HG02852 (cell line): Measurements from ENCODE around the gene BRINP3.
"Not testable (repeated sequence)": the region's sequence is repeated elsewhere in the genome, so short reads cannot be mapped to it uniquely, and the experiment has no call there.

Source experiments
- ATAC-seq: cut with Tn5 transposase; IDR thresholded peaks from one replicate; pipeline ENCODE4 v1.9.1; 2021; ENCODE audit warnings: mild to moderate bottlenecking, moderate library complexity; ENCODE audit not compliant: unreplicated experiment

Gene BRINP3

GRCh38 chr1:190126728-190127127 lies 350.9 kb downstream of the BRINP3 start:
- no peak for ATAC-seq

DNA sequence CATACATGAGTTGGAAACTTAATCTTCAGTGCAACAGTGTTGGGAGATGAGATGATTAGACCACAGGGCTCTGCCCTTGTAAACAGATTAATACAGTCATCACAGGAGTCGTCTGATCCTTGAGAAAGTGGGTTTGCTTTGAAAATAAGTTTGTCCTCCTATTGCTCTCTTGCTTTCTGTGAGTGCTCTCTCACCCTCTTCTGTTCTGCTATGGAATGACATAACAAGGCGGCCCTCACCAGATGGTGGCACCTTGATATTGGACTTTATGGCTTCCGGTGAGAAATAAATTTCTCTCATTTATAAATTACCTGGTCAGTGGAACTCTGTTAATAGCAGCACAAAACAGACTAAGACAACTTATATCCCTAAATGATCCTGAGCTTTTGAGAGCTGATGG lies 353.6 kb downstream of the BRINP3 start:
- ATAC-seq, result no peak

DNA sequence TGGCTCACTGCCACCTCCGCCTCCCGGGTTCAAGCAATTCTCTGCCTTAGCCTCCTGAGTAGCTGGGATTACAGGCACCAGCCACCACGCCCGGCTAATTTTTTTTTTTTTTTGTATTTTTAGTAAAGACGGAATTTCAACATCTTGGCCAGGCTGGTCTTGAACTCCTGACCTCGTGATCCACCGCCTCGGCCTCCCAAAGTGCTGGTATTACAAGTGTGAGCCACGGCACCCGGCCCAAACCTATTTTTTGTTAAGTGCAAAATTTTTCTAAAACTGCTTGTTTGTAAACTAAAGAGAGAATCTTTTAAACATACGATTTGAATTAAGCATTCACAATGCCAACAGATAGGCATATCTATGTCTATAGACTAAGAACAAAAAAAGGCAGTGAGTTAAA lies 357.1 kb downstream of the BRINP3 start:
- not testable (repeated sequence) for ATAC-seq

DNA sequence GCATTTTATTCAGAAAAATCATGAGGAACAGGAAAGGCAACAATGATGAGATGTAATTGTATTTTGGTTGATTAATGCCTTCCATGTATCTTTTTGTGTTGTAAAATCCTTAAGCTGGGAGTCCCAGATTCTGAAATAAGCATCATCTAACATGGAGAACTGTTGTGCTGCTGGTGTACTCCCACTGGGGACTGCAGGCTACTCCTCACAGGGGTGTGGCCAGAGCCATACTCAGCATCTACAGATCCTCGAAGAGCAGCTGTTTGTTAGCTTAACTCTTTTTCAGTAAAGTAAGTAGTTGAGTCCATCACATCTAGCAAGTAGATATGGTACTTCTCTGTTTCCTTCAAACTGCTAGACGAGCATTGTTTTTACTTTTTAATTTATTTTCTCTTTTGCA lies 358.0 kb downstream of the BRINP3 start:
- ATAC-seq, result no peak

DNA sequence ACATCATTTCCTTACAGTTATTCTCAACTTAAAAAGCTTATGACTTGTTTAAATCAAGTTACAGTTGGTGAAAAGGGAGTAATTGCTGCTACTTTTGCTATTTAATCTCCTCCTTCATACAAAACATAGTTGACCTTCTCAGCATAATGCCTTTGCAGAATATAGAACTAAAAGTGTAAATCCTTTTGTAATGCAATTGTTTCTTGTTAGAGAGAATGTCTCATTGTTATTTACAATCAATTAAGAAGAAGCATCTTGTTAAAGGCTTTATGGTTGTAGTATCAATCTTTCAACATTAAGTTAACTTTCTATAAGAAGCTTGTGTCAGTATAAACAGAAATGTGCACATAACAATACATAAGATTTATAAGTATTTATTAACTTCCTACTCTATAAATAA lies 360.7 kb downstream of the BRINP3 start:
- ATAC-seq, result no peak

DNA sequence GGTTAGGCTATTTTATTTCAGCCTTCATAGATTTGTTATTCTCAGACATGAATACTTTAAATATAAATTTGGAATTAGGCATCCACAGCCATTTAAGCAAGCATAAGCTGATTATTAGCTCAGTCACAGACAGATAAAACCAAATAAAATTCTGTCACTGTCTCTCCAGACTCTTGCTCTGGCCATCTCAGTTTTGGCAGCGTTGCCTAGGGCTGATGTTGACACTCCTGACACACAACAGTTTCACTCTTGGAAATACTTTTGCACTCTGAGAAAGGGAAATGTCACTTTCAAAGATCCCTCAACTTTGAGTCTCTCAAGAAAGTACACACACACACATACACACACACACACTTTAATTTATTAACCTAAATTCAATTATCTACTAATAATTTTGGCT lies 372.7 kb downstream of the BRINP3 start:
- no peak for ATAC-seq

DNA sequence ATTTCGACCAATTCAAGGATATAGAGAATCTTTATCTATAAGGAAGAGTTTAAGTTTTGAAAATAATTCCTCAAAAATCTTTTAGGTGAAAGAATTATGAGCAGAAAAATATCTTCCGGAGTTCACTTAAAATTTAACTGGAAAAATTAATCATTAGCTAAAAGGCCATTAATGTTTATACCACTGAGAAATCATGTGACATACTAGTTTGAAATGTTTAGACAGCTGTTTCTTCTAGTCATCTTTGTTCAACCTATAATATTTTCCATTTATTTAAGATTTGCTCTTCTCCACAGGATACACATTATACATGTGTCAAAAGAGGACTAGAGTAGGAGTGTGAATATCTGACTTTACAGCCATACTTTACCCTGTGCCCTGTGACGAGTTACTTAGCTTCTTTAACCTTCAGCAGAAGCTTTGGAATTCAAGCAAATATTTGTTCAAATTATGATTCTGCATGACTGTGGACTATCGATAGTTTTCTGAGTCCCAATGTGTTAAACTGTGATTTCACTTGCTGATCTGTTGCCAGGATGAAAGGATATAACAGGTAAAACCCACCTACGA lies 374.8 kb downstream of the BRINP3 start:
- no peak for ATAC-seq

GRCh38 chr1:190101756-190102155 lies 375.9 kb downstream of the BRINP3 start:
- ATAC-seq, result no peak

- ATAC-seq, result no peak
Measured at GRCh38 chr1:190098756-190099155, 378.9 kb downstream of the BRINP3 start.

- no peak for ATAC-seq
Measured at GRCh38 chr1:190098107-190098506, 379.6 kb downstream of the BRINP3 start.

DNA sequence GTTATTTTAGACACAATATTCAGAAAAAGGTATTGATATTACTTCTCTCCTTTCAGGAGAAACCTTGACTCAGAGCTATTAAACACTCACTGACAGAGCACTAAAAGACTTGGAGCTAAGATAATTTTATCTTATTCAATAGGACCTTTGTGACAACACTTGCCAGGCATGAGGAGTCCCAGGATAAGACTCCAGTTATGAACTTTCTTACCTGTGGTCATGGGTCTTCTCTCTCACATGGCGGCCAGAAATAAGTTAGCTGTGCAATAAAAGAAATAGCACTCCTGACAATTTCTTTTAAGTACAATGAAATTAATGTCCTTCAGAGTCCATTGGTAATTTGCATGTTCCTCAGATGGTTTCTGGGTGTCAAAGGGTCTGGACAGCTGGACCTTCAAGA lies 382.1 kb downstream of the BRINP3 start:
- ATAC-seq, result no peak

DNA sequence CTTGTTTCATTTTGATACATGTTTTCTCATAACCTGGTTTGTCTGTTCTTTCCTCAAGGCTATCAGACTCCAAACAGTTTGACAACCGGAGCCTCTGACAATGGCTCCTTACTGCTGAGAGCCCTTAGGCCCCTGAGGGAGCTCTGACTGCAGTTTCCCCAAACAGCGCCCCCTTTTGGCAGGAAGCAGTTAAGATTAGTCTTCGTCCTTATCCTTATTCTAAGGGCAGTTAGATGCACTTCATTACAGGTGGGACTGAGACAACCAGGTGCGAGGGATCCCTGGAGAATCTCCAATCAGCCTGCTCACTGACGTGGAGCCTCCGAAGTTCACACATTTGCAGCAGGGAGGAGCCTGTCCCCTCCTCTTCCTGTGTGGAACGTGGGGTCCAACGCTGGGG lies 393.1 kb downstream of the BRINP3 start:
- peak; percentile 50 for ATAC-seq

DNA sequence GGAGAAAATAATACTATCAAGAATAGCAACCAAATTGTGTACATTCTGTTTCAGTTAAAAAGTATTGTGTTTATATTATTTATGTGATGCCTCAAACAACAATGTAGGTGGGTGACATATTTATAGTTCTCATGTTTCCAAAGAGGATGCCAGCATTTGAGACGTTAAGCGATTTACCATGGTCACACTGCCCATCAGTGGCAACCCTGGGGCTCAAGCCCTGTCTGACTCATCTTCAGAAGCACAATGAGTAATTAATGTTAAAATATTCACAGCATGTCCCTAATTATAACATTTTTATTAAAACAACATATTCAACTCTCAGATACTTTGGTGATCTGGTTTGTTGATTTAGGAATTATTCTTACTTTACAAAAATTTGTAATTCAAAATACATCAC lies 409.4 kb downstream of the BRINP3 start:
- ATAC-seq, result no peak

DNA sequence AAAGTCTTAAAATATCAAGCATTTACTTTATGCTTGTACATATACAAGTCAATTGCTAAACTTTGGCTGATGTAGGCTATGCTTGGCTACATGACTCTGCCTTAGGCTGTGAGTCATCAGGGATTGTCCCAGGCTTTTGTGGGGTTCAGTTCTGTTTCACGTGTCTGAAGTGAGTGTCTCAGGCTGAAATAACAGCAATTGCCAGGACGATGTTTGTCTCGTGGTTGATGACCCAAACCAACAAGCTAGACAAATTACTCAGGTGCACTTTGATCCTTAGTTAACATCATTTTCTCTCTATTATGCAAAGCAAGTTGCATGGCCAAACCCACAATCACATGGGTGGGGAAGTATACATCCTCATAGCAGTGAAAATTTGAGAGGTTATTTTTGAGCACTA lies 410.1 kb downstream of the BRINP3 start:
- ATAC-seq, result peak; percentile 61

DNA sequence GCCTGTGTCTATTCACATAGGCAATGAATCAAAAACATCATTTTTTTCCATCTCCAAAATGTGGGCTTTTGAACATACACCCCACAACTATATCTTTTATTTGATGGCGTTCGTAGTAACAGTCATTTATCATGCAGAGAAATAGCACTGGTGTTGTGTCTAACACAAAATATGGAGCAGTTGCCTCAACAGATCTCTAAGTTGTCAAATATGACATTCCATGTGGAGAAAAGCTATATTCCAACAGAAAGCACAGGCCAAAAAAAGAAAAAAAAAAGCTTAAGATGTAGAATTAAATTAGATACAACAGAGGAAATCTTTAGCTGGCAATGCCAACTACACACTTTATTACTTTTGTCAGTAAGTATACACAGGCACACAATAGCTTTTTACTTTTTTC lies 411.7 kb downstream of the BRINP3 start:
- ATAC-seq, result no peak

DNA sequence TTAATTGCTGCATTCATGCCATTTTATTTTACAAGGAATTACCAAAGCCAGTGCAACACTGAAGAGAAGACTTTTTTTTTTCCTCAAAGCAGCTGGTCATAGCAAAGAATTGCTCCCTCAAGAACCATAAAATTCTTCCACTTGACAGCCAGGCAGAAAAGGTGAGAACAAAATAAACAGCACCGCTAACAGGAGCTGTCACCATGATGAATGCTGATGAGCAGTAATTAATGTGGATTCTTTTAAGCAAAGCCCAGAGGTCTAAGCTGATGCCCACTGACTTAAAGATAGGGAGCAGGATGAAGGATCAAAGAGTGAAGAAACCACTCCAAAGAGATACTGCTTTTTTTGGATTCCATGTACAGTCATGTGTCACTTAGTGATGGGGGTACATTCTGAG lies 428.4 kb downstream of the BRINP3 start:
- no peak for ATAC-seq
